HFF-Myc (cell line): Measurements from ENCODE around the gene LAMC1.
"Not testable (repeated sequence)": the region's sequence is repeated elsewhere in the genome, so short reads cannot be mapped to it uniquely, and the experiment has no call there.

Experiments used
- DNase-seq: peaks from one replicate; pipeline ENCODE4 v3.0.0-alpha.2; 2011; ENCODE audit warnings: low read depth; ENCODE audit errors: extremely low read depth
- H3K4me3 ChIP-seq: replicated peaks from 2 replicates; pipeline ENCODE4 v1.5.1; 2011; ENCODE audit warnings: low read depth, mild to moderate bottlenecking, control low read depth, low read length
- TF ChIP-seq, protein P1 (sequence below): IDR thresholded peaks from 2 replicates; pipeline ENCODE4 v1.5.1; 2012; ENCODE audit warnings: mild to moderate bottlenecking, low read depth, low read length, control low read depth; ENCODE audit errors: missing control alignments

Gene LAMC1

GRCh38 chr1:183065168-183065706 is 42.0 kb downstream of the LAMC1 start:
- H3K4me3 ChIP-seq: no peak overlapping the region
- TF ChIP-seq, protein P1, sequence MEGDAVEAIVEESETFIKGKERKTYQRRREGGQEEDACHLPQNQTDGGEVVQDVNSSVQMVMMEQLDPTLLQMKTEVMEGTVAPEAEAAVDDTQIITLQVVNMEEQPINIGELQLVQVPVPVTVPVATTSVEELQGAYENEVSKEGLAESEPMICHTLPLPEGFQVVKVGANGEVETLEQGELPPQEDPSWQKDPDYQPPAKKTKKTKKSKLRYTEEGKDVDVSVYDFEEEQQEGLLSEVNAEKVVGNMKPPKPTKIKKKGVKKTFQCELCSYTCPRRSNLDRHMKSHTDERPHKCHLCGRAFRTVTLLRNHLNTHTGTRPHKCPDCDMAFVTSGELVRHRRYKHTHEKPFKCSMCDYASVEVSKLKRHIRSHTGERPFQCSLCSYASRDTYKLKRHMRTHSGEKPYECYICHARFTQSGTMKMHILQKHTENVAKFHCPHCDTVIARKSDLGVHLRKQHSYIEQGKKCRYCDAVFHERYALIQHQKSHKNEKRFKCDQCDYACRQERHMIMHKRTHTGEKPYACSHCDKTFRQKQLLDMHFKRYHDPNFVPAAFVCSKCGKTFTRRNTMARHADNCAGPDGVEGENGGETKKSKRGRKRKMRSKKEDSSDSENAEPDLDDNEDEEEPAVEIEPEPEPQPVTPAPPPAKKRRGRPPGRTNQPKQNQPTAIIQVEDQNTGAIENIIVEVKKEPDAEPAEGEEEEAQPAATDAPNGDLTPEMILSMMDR: no peak
- no peak for DNase-seq

GRCh38 chr1:183066432-183066831 is 43.2 kb downstream of the LAMC1 start:
- not testable (repeated sequence) for H3K4me3 ChIP-seq, DNase-seq

DNA sequence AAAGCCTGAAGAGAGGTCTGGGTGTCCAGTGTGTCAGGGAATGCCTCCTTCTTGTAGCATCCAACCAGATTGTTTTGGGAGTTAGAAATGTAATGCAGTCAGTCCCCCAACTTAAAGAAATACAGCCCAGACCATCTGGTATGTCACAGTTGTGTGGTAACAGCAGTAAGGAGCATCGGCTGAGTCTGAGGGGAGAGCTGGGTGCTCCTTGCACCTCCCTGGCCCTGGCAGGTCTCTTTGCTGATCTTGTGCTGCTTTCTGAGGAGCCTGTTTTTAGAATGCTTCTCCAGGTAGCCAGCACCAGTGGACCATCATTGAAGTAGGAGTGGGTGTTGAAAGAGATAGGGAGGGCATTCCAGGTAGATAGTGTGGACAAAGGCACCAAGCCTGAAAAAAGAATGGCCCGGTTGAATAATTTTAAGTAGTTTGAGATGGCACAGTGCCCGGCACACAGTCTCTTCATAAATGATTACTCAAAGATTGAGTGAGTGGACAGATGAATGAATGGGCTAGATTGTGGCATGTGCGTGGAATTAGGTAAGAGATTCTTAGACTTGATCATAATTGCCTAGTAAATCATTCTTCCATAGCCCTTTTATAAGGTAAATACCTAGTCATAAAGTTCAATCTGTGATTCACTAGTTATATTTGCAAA is 46.5 kb downstream of the LAMC1 start:
- TF ChIP-seq, protein P1: no peak
- no peak overlapping the region for H3K4me3 ChIP-seq
- DNase-seq: no peak

GRCh38 chr1:183070234-183070922 is 47.2 kb downstream of the LAMC1 start:
- H3K4me3 ChIP-seq: no peak overlapping the region
- DNase-seq: no peak
- TF ChIP-seq, protein P1: no peak

DNA sequence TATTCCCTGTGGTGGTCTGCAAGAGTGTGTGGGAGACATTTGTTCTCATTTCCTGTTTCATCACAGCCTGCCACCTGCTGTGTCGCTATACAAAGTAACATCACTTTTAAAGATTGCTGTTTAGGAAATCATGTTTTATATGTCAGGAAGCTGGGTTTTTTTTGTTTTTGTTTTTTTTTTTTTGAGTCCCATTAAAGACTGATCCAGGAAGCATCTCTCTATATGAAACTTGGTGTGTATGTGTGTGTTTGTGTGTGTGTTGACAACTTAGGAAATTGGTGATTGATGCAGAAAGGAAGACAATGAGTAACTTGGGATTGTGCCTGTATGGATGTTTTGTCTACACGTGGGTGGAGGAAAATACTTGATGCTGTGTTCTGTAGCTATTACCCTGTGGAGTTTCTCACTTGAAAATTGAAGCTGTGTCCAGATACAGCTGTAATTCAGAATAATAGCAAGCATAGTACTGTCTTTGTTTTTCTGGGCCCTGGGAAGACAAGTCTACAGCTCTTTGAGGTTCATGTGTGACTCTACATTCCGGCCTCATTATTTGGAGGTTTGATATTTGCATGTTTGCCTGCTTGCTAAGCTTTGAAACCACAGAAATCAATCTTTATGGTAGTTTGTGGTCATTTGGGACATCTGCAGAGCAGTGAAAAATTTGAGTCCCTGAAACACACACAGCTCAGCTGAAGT is 47.9 kb downstream of the LAMC1 start:
- no peak for DNase-seq
- H3K4me3 ChIP-seq: no peak overlapping the region
- TF ChIP-seq, protein P1: no peak

DNA sequence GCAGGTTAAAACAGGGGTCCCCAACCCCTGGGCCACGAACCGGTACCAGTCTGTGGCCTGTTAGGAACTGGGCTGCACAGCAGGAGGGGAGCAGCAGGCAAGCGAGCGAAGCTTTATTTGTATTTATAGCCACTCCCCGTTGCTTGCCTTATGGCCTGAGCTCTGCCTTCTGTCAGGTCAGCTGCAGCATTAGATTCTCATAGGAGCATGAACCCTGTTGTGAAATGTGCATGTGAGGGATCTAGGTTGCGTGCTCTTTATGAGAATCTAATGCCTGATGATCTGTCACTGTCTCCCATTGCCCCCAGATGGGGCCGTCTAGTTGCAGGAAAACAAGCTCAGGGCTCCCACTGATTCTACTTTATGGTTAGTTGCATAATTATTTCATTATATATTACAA is 49.4 kb downstream of the LAMC1 start:
- H3K4me3 ChIP-seq, DNase-seq: not testable (repeated sequence)

DNA sequence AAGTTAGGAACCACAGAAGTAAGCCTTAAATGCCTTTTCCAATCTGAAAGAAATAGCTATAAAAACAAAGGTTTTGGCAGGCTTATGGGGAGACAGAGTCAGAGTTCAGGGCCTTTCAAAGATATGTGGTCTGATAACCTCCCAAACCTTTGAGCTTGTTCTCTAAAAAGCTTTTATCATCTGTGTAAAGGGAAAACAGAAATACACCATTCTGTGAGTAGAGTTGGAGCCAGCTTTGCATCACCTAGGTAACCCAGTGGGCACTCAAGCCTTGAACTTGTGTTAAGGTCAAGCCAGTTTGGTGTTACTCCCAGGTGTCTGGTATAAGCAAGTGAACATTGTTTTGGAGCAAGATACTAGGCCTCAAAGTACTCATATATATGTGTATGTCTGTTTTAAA is 50.1 kb downstream of the LAMC1 start:
- TF ChIP-seq, protein P1: no peak
- DNase-seq: no peak

More for the DNA sequence above, 50.1 kb downstream of the LAMC1 start:
- H3K4me3 ChIP-seq: no peak overlapping the region
